ENCODE measurements around the gene DEGS1.

DEGS1 gene

GRCh38 chr1:224175617-224176016 lies 7.4 kb upstream of the DEGS1 start:
- DNase-seq (ENCODE audit: low spot score), result no peak
- POLR2A ChIA-PET (ENCODE audit: low non-redundant PET), result no interaction called here
- no peak overlapping the region for H3K27ac ChIP-seq
- TF ChIP-seq, protein P1, sequence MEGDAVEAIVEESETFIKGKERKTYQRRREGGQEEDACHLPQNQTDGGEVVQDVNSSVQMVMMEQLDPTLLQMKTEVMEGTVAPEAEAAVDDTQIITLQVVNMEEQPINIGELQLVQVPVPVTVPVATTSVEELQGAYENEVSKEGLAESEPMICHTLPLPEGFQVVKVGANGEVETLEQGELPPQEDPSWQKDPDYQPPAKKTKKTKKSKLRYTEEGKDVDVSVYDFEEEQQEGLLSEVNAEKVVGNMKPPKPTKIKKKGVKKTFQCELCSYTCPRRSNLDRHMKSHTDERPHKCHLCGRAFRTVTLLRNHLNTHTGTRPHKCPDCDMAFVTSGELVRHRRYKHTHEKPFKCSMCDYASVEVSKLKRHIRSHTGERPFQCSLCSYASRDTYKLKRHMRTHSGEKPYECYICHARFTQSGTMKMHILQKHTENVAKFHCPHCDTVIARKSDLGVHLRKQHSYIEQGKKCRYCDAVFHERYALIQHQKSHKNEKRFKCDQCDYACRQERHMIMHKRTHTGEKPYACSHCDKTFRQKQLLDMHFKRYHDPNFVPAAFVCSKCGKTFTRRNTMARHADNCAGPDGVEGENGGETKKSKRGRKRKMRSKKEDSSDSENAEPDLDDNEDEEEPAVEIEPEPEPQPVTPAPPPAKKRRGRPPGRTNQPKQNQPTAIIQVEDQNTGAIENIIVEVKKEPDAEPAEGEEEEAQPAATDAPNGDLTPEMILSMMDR (conservative IDR thresholded peaks at IDR 0.05; ENCODE audit: low read depth), result no peak
- CTCF ChIA-PET, result interaction anchor here (0.7 kb wide), 1 partner anchor 64 kb away, joined by 3 read pairs; no protein-coding TSS in a partner anchor

DNA sequence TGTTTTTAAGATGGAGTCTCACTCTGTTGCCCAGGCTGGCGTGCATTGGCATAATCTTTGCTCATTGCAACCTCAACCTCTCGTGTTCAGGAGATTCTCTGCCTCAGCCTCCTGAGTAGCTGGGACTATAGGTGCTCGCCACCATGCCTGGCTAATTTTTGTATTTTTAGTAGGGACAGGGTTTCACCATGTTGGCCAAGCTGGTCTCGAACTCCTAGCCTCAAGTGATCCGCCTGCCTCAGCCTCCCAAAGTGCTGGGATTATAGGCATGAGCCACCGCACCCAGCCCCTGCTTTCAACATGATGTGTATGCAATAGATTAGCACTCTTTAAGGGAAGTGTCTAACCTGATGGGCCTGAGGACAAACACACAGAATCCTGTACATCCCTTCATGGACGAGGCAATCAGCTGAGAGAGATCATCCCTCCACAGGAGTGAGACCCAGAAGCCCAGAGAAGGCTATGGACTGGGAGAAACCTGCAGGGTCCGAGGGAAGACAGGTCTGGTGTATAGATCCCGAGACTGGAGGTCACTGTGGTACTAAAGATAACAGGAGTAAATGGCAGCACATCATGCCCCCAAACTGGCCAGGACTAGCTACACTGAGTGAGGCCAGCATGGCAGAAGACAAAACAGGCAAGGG lies 5.6 kb upstream of the DEGS1 start:
- no peak overlapping the region for H3K27ac ChIP-seq
- TF ChIP-seq, protein P1 (conservative IDR thresholded peaks at IDR 0.05; ENCODE audit: low read depth), result no peak
- ChIA-PET CTCF (interaction anchor here (0.6 to 0.8 kb wide), 2 partner anchors 8 to 527 kb away, joined by 3 read pairs; no protein-coding TSS in a partner anchor), POLR2A (ENCODE audit: low non-redundant PET) (no interaction called here)
- no peak for DNase-seq (ENCODE audit: low spot score)

DNA sequence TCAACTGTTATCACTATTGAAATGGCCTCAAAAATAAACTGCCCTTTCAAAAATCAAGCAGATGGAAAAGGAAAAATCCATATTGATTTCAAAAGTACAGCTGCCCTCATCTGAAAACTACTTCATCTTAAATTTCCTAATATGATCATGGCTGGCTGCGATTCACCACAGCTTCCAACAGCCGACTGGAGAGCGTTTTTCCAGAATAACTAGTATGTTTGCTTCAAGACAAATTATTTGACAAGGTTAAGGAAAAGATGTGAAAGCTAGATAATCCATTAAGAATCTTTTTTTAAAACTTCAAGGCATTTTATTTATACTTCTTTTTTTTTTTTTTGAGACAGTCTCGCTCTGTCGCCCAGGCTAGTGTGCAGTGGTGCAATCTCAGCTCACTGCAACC lies 4.1 kb upstream of the DEGS1 start:
- CTCF ChIA-PET, result interaction anchor here (0.6 to 0.8 kb wide), 2 partner anchors 49 to 1222 kb away, joined by 3 to 4 read pairs; no protein-coding TSS in a partner anchor
- no peak overlapping the region for H3K27ac ChIP-seq
- no peak for DNase-seq (ENCODE audit: low spot score)
- TF ChIP-seq, protein P1 (conservative IDR thresholded peaks at IDR 0.05; ENCODE audit: low read depth), result no peak
- POLR2A ChIA-PET (ENCODE audit: low non-redundant PET), result no interaction called here

GRCh38 chr1:224180783-224181452 lies 2.1 kb upstream of the DEGS1 start:
- DNase-seq (ENCODE audit: low spot score), result no peak
- ChIA-PET POLR2A (ENCODE audit: low non-redundant PET) (no interaction called here), CTCF (interaction anchor here (0.6 to 1.0 kb wide), 2 partner anchors 17 to 59 kb away, joined by 3 read pairs; no protein-coding TSS in a partner anchor)
- TF ChIP-seq, protein P1 (conservative IDR thresholded peaks at IDR 0.05; ENCODE audit: low read depth), result no peak
- H3K27ac ChIP-seq, result no peak overlapping the region

DNA sequence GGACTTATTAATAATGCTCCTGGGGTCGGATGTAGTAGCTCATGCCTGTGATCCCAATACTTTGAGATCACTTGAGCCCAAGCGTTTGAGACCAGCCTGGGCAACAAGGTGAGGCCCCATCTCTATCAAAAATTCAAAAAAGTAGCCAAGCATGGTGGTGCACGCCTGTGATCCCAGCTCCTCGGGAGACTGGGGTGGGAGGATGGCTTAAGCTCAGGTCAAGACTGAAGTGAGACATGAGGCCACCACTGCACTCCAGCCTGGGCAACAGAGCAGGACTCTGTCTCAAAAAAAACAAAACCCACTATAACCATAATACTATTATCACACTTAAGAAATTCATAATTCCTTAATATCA lies 1.6 kb upstream of the DEGS1 start:
- TF ChIP-seq, protein P1 (conservative IDR thresholded peaks at IDR 0.05; ENCODE audit: low read depth), result no peak
- POLR2A ChIA-PET (ENCODE audit: low non-redundant PET), result no interaction called here
- DNase-seq (ENCODE audit: low spot score), result no peak
- no peak overlapping the region for H3K27ac ChIP-seq
- CTCF ChIA-PET, result interaction anchor here (0.6 to 1.0 kb wide), 2 partner anchors 16 to 58 kb away, joined by 3 read pairs; no protein-coding TSS in a partner anchor

- TF ChIP-seq, protein P1 (conservative IDR thresholded peaks at IDR 0.05; ENCODE audit: low read depth), result no peak
- POLR2A ChIA-PET (ENCODE audit: low non-redundant PET), result no interaction called here
- CTCF ChIA-PET, result interaction anchor here (1.0 kb wide), 1 partner anchor 15 kb away, joined by 3 read pairs; no protein-coding TSS in a partner anchor
- peak; percentile 26 for DNase-seq (ENCODE audit: low spot score)
- H3K27ac ChIP-seq, result peak overlapping the region; percentile 91
Measured at GRCh38 chr1:224182057-224182865, 779 bp upstream of the DEGS1 start.

All from RWPE1 (cell line).